Uterus (tissue), 4 donors: Measurements from ENCODE around the gene TMEM11. TPM values are rescaled to one million over a fixed set of nuclear protein-coding genes. Genes with fewer than 3 reads are reported as not detected.

Experiments used
- DNase-seq, 2 donors: peaks; one replicate each; pipeline ENCODE4 v3.0.0-alpha.2; 2019 to 2020
- H3K27ac ChIP-seq, 2 donors: fragments of 200-600 bp; sonication (generic); 1 replicate in 1 of 2; 2 replicates in 1 of 2; pipeline ENCODE4 v1.5.1; 2016 to 2018
- H3K27me3 ChIP-seq, 2 donors: fragments of 200-600 bp; sonication (generic); one replicate each; pipeline ENCODE4 v1.5.1; 2018 to 2019; ENCODE audit warnings: control low read depth in 1 of 2
- H3K36me3 ChIP-seq, 2 donors: fragments of 200-600 bp; sonication (generic); one replicate each; pipeline ENCODE4 v1.5.1; 2019; ENCODE audit warnings: control low read depth in 1 of 2
- H3K4me1 ChIP-seq, 2 donors: fragments of 200-600 bp; sonication (generic); one replicate each; pipeline ENCODE4 v1.5.1; 2018 to 2019; ENCODE audit warnings: control low read depth in 1 of 2
- H3K4me3 ChIP-seq, 2 donors: fragments of 200-600 bp; sonication (generic); 1 replicate in 1 of 2; 2 replicates in 1 of 2; pipeline ENCODE4 v1.5.1; 2018 to 2019; ENCODE audit warnings: mild to moderate bottlenecking in 1 of 2
- H3K9me3 ChIP-seq, 2 donors: fragments of 200-600 bp; sonication (generic); one replicate each; pipeline ENCODE4 v1.5.1; 2019; ENCODE audit warnings: control low read depth in 1 of 2
- CTCF ChIP-seq, 4 experiments: fragments of 200-600 bp in 2 of 4; fragments of 450-650 bp in 2 of 4; sonication (generic) in 2 of 4; IDR thresholded peaks; one replicate each; pipeline ENCODE4 v1.5.1; 2016 to 2019; ENCODE audit warnings: antibody characterized with exemption in 4 of 4, mild to moderate bottlenecking in 2 of 4, moderate library complexity in 1 of 4
- POLR2A ChIP-seq, 2 donors: fragments of 450-650 bp; IDR thresholded peaks; one replicate each; pipeline ENCODE4 v1.6.1; 2016; ENCODE audit warnings: antibody characterized with exemption in 2 of 2, mild to moderate bottlenecking in 1 of 2, moderate library complexity in 1 of 2
- intact Hi-C: fragments of 100-400 bp; cut with DNase I; formaldehyde crosslinking; loops from one replicate; pipeline ENCODE4 v1.15.1; 2023; ENCODE audit warnings: low total_unique reads
- total RNA-seq, 4 donors: library from RNA; depleted of rRNA in 3 of 4; stranded (reverse); fragments of >200 nt in 3 of 4; gene quantifications; one replicate each; pipeline versions ENCODE4 v1.1.0 to v1.2.4, GENCODE V29; 2014 to 2023
- donor health status: DM: yes; HTN: yes; CAD: no.

TMEM11 gene, protein sequence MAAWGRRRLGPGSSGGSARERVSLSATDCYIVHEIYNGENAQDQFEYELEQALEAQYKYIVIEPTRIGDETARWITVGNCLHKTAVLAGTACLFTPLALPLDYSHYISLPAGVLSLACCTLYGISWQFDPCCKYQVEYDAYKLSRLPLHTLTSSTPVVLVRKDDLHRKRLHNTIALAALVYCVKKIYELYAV
- 10 to 100 TPM in 3 of 4 donors, 1 to 10 TPM in 1; 6.9 to 23.8 (median 15.3) TPM for total RNA-seq

DNA sequence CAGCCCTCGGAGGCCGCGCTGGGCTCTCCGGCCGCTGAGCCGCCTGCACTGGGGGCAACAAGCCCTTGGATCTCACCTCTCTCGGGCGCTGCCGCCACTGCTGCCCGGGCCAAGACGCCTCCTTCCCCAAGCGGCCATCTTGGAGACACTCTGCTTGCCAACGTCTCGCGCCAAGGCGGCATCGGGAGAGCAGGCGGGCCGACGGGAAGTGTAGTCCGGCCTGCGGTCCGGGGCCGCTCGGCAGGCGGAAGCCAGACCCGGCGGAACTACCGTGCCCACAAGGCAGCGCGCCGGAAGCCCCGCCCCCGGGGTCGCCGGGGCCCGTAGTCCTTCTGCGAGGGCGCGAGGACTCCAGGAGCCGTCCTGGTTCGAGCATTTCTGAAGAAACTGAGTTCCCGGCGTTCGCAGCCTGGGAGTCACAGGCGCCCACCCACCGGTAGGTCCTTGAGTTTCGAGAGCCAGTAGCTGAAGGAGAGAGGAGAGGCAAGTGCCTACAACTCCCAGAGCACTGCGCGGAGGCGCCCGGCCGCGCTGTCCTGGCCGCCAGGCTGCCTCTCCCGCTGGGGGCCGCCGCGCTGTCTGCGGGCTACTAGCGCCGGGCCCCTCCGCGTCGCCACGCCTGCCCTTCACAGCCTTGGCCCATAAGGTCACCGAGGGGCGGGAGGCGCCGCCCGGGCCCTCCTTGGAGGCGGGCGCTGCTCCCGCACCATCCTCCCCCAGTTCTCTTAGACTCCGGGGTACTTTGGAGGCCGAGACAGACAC is at the start of gene TMEM11:
TMEM11 (minus strand) TSS at position 147 of the 762 bp plus-strand sequence; CDS start at position 138, 9 bp downstream.
- TF ChIP-seq POLR2A (IDR thresholded peaks at IDR 0.05) (peak; percentile 30 to 66), CTCF (IDR thresholded peaks at IDR 0.05) (peak in 2 of 4 experiments; percentile 23 to 40)
- peak within 1 kb of the TSS; percentile 86 to 87 for H3K4me3 ChIP-seq
- H3K4me1 ChIP-seq: peaks cover 8 to 10% of the 10 kb centered on the region in 2 donors
- H3K9me3 ChIP-seq: no peaks in the 10 kb centered on the region
- no peaks in the 10 kb centered on the region for H3K27me3 ChIP-seq
- DNase-seq: peak; percentile 93 to 95
- intact Hi-C loops: no loop called here
- H3K27ac ChIP-seq: peak within 1 kb of the TSS; percentile 90 to 94
- H3K36me3 ChIP-seq: no peaks in the 10 kb centered on the region

- no peak overlapping the region for H3K4me3 ChIP-seq
- H3K9me3 ChIP-seq: no peaks in the 10 kb centered on the region
- H3K36me3 ChIP-seq: no peaks in the 10 kb centered on the region
- H3K4me1 ChIP-seq: no peaks in the 10 kb centered on the region
- intact Hi-C loops: no loop called here
- DNase-seq: no peak
- H3K27ac ChIP-seq: no peak overlapping the region
- TF ChIP-seq POLR2A (IDR thresholded peaks at IDR 0.05) (no peak), CTCF (IDR thresholded peaks at IDR 0.05) (no peak)
- no peaks in the 10 kb centered on the region for H3K27me3 ChIP-seq
Observed at GRCh38 chr17:21263376-21263775, 49.4 kb upstream of the TMEM11 start.

- no peaks in the 10 kb centered on the region for H3K27me3 ChIP-seq
- H3K4me1 ChIP-seq: no peaks in the 10 kb centered on the region
- no peak overlapping the region for H3K27ac ChIP-seq
- no peaks in the 10 kb centered on the region for H3K36me3 ChIP-seq
- no peak for TF ChIP-seq POLR2A (IDR thresholded peaks at IDR 0.05)
- no peak for TF ChIP-seq CTCF (IDR thresholded peaks at IDR 0.05)
- H3K9me3 ChIP-seq: no peaks in the 10 kb centered on the region
- intact Hi-C loops: no loop called here
- no peak for DNase-seq
- no peak overlapping the region for H3K4me3 ChIP-seq
Observed at GRCh38 chr17:21262259-21262993, 48.5 kb upstream of the TMEM11 start.

- intact Hi-C loops: no loop called here
- TF ChIP-seq CTCF (IDR thresholded peaks at IDR 0.05) (no peak), POLR2A (IDR thresholded peaks at IDR 0.05) (no peak)
Observed at GRCh38 chr17:21258593-21258992, 44.6 kb upstream of the TMEM11 start.

More at GRCh38 chr17:21258593-21258992, 44.6 kb upstream of the TMEM11 start:
- DNase-seq: no peak
- H3K9me3 ChIP-seq: no peaks in the 10 kb centered on the region
- H3K27ac ChIP-seq: no peak overlapping the region
- no peaks in the 10 kb centered on the region for H3K27me3 ChIP-seq
- peaks cover 0 to 5% of the 10 kb centered on the region in 2 donors for H3K4me1 ChIP-seq
- H3K4me3 ChIP-seq: no peak overlapping the region
- H3K36me3 ChIP-seq: no peaks in the 10 kb centered on the region
